GM12801 (cell line): ENCODE measurements around the gene FBLN5.

Experiments
- TF ChIP-seq, protein P1 (sequence below): IDR thresholded peaks from one replicate; pipeline ENCODE4 v1.5.1; 2011; ENCODE audit warnings: control low read depth; ENCODE audit not compliant: insufficient read length; ENCODE audit errors: extremely low read depth

FBLN5 gene

DNA sequence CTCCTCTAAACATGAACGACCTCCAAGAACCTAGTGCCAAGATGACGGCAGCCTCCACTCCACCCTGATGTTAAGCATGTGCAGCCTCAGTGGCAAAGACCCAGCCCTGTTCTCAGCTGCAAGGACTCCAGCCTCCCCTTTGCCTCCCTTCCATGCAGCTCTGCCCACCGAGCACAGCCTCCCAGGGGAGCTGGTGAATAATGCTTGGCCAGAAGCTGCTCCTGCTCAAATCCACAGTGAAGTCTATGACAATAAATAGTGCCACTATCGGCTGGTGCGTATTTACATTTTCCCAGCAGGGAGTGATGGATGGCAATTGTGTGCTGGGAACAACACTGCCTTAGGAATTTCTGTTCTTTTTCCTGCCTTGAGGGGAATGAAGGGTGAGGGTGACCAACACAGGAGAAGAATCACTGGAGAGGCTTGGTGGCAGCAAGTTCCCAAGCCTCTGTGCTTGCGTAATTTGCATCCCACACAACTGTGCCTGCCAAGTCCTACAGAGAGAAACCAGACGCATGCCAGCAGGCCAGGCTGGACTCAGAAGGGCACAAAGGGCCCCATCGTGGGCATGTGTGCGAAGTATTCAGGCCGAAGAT, 50.3 kb downstream of the FBLN5 start:
- TF ChIP-seq, protein P1, sequence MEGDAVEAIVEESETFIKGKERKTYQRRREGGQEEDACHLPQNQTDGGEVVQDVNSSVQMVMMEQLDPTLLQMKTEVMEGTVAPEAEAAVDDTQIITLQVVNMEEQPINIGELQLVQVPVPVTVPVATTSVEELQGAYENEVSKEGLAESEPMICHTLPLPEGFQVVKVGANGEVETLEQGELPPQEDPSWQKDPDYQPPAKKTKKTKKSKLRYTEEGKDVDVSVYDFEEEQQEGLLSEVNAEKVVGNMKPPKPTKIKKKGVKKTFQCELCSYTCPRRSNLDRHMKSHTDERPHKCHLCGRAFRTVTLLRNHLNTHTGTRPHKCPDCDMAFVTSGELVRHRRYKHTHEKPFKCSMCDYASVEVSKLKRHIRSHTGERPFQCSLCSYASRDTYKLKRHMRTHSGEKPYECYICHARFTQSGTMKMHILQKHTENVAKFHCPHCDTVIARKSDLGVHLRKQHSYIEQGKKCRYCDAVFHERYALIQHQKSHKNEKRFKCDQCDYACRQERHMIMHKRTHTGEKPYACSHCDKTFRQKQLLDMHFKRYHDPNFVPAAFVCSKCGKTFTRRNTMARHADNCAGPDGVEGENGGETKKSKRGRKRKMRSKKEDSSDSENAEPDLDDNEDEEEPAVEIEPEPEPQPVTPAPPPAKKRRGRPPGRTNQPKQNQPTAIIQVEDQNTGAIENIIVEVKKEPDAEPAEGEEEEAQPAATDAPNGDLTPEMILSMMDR: no peak

DNA sequence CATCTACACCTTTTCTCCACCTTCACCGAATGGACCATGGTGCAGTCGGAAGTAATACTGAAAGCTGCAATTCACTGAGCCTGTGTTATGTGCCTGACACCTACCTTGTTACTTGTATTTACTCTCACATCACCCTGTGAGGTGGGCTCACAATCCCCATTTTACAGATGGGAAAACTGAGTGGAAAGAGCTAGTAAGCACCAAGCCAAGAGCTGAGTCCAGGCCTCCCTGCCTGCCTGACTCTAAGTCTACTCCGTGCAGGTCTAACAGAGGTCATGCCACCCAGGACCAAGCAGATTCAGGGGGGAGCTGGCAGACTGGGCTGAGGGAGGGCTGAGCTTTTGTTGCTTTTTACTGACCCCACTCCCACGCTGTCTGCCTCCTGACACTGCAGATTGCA, 51.1 kb downstream of the FBLN5 start:
- TF ChIP-seq, protein P1: no peak

DNA sequence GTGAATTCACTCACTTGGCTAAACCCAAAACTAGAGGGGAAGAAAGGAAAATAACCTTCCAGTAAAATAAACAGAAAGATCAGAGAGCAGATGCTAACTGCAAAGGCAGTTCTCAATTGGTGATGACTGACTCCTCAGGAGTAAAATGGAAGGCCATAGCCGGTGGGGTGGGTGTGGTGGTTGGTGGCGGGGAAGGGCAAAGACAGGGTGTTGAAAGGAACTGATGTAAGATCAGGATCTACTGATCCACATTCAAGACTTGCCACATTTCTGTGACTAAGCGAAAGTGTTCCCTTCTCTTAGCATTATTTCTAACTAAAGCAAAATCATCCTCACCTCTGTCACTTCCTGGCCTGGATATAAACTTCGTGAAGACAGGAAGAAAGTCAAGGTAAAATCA, 53.8 kb downstream of the FBLN5 start:
- TF ChIP-seq, protein P1: no peak

DNA sequence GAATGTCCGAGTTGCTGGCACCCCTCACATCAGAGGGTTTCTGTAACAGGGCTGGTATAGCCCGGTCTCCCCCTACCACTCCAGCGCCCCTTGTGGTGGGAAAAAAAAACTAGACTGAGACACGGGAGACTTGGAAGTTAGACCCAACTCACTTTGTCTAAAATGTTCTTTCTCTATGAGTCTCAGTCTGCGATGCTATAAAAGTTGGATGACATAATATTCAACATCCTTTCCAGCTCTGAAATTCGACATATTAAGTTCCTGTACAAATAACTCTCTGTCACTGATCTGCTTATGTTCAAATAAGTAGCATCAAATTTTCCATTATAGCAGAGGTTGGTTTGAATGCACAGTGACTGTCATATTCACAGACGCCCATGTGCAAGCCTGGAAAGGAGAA, 54.5 kb downstream of the FBLN5 start:
- TF ChIP-seq, protein P1: no peak

DNA sequence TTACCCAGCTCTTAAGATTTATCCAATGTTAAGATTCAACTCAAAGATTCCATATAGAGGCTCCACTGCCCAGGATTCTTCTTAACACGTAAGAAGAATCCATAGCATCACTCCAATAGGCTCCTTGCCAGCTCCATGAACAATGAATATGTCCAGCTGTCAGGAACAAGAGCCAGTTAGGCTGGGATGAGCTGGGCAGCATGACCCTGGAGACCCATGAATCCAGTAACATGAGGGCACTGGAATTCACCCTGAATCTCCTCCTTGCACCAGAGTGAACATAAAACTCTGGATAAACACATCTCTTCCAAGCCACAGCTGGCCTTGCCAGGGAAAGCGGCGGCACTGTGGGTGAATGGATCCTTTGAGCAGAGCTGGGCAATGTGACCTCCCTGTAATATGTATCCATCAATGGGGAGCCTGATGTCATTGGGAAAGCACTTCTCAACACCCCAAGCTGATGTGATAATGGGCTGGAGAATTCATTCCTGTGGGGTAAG, 55.7 kb downstream of the FBLN5 start:
- TF ChIP-seq, protein P1: no peak

DNA sequence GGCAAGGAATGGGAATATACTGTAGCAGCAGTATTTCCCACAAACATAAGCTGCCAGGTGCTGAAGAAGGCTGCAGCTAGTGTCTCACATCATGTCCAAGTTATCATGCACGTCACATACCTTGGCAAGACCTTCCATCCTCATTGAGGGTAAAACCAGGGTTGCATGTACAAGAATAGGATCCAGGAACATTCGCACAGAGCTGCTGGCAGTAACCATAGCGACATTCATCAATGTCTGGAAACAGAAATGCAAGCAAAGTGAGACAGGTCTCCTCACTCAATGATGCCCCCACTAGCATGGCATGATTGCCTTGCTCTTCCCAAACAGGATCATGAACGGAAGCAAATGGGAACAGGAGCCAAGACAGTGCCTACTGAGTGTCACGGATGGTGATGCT, 56.4 kb downstream of the FBLN5 start:
- TF ChIP-seq, protein P1: no peak

DNA sequence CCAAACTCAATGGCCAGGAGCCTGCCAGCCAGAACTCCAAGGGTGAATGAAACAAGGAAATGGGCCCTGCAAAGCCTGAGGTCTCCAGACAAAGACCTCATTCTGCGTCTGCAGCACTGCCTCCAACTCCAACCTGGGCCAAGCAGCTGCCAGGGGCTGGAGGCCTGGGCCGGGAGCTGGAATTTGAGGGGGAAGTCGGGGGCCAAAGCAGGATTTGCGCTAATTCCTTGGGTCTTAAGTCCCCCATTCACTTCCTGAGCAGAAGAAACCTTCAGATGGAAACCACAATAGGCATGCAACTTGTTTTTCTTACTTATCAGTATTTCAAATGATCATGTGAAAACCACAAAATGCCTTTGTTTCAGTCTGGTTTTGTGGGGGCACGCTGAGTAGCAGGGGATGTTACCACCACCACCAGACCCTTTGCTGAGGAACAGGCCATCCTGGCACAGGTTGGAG, 57.2 kb downstream of the FBLN5 start:
- TF ChIP-seq, protein P1: no peak
